ENCODE measurements around the gene BRPF1.

The BRPF1 gene

DNA sequence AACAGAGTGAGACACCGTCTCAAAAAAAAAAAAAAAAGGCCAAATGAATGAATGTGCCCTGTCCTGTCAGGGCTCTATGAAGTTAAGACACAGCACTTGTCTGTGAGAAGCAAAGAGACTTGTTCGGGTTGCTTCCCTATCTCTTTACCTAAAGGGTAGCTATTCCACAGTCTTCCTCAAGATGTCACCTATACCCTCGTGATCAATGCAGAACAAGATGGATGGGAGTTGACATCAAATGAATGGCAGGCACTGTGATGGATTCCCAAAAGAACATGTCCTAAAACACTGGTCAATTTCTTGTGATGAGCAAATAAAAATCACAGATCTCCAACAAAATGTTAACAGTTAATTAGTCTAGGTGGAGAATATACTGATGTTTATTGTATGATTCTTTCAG is 51.2 kb downstream of the BRPF1 start:
- H3K4me3 ChIP-seq (ENCODE audit: low read depth in 1 of 2, low read length in 2 of 2): no peak overlapping the region
- no peaks in the 10 kb centered on the region for H3K27me3 ChIP-seq (ENCODE audit: control insufficient read depth in 1 of 2, insufficient read depth in 2 of 2, low read length in 2 of 2)
- H3K9ac ChIP-seq (ENCODE audit: low read depth in 1 of 2, low read length in 2 of 2): no peak overlapping the region
- no peak overlapping the region for H3K27ac ChIP-seq (ENCODE audit: low read depth, low read length)
- H3K4me1 ChIP-seq (ENCODE audit: control insufficient read depth in 1 of 2, insufficient read depth in 2 of 2, low read length in 2 of 2): peaks cover 37 to 41% of the 10 kb centered on the region in 2 donors
- peaks cover 25 to 45% of the 10 kb centered on the region in 2 donors for H3K36me3 ChIP-seq (ENCODE audit: control insufficient read depth in 1 of 2, insufficient read depth in 2 of 2, low read length in 2 of 2)
- no peaks in the 10 kb centered on the region for H3K9me3 ChIP-seq (ENCODE audit: control insufficient read depth in 1 of 2, low read length in 2 of 2)

- Histone ChIP-seq H3K4me3 (ENCODE audit: low read depth in 1 of 2, low read length in 2 of 2) (no peak overlapping the region), H3K4me1 (ENCODE audit: control insufficient read depth in 1 of 2, insufficient read depth in 2 of 2, low read length in 2 of 2) (peaks cover 25 to 31% of the 10 kb centered on the region in 2 donors), H3K9me3 (ENCODE audit: control insufficient read depth in 1 of 2, low read length in 2 of 2) (no peaks in the 10 kb centered on the region), H3K27me3 (ENCODE audit: control insufficient read depth in 1 of 2, insufficient read depth in 2 of 2, low read length in 2 of 2) (no peaks in the 10 kb centered on the region), H3K36me3 (ENCODE audit: control insufficient read depth in 1 of 2, insufficient read depth in 2 of 2, low read length in 2 of 2) (peaks cover 25 to 49% of the 10 kb centered on the region in 2 donors), H3K9ac (ENCODE audit: low read depth in 1 of 2, low read length in 2 of 2) (no peak overlapping the region), H3K27ac (ENCODE audit: low read depth, low read length) (no peak overlapping the region)
Measured at GRCh38 chr3:9783954-9784353, 52.4 kb downstream of the BRPF1 start.

GRCh38 chr3:9784965-9785364 is 53.4 kb downstream of the BRPF1 start:
- Histone ChIP-seq H3K4me1 (ENCODE audit: control insufficient read depth in 1 of 2, insufficient read depth in 2 of 2, low read length in 2 of 2) (peaks cover 15 to 21% of the 10 kb centered on the region in 2 donors), H3K9me3 (ENCODE audit: control insufficient read depth in 1 of 2, low read length in 2 of 2) (no peaks in the 10 kb centered on the region), H3K4me3 (ENCODE audit: low read depth in 1 of 2, low read length in 2 of 2) (no peak overlapping the region), H3K27ac (ENCODE audit: low read depth, low read length) (no peak overlapping the region), H3K9ac (ENCODE audit: low read depth in 1 of 2, low read length in 2 of 2) (no peak overlapping the region), H3K36me3 (ENCODE audit: control insufficient read depth in 1 of 2, insufficient read depth in 2 of 2, low read length in 2 of 2) (peaks cover 29 to 53% of the 10 kb centered on the region in 2 donors), H3K27me3 (ENCODE audit: control insufficient read depth in 1 of 2, insufficient read depth in 2 of 2, low read length in 2 of 2) (no peaks in the 10 kb centered on the region)

- Histone ChIP-seq H3K4me1 (ENCODE audit: control insufficient read depth in 1 of 2, insufficient read depth in 2 of 2, low read length in 2 of 2) (peaks cover 9 to 18% of the 10 kb centered on the region in 2 donors), H3K9me3 (ENCODE audit: control insufficient read depth in 1 of 2, low read length in 2 of 2) (no peaks in the 10 kb centered on the region), H3K4me3 (ENCODE audit: low read depth in 1 of 2, low read length in 2 of 2) (no peak overlapping the region), H3K36me3 (ENCODE audit: control insufficient read depth in 1 of 2, insufficient read depth in 2 of 2, low read length in 2 of 2) (peaks cover 29 to 60% of the 10 kb centered on the region in 2 donors), H3K9ac (ENCODE audit: low read depth in 1 of 2, low read length in 2 of 2) (no peak overlapping the region), H3K27ac (ENCODE audit: low read depth, low read length) (no peak overlapping the region), H3K27me3 (ENCODE audit: control insufficient read depth in 1 of 2, insufficient read depth in 2 of 2, low read length in 2 of 2) (no peaks in the 10 kb centered on the region)
Measured at GRCh38 chr3:9785602-9786001, 54.1 kb downstream of the BRPF1 start.

DNA sequence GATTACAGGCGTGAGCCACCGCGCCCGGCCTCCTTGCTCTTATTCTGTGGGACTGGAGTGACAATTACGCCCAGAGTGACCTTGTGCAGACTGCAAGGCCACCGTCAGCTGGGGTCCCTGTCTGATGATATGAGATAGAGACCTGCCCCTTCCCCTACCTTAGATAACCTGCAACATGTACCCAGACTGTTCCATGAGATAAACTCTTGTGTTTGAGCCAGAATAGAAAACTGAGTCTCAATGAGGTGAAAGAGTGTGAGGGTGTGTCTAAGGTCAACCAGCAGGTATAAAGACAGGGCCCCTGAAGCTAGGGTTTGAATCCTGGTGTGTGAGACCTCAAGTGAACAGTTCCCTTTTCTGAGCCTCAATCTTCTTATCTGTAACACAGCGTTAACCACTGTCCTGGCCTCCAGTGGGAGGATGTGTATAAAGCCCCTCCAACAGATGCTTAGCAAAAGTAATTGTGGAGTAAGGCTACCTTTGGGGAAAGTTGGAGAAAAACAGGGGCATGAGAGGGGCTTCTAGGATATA is 54.7 kb downstream of the BRPF1 start:
- Histone ChIP-seq H3K4me3 (ENCODE audit: low read depth in 1 of 2, low read length in 2 of 2) (no peak overlapping the region), H3K27ac (ENCODE audit: low read depth, low read length) (no peak overlapping the region), H3K4me1 (ENCODE audit: control insufficient read depth in 1 of 2, insufficient read depth in 2 of 2, low read length in 2 of 2) (peaks cover 3 to 18% of the 10 kb centered on the region in 2 donors), H3K9ac (ENCODE audit: low read depth in 1 of 2, low read length in 2 of 2) (no peak overlapping the region), H3K9me3 (ENCODE audit: control insufficient read depth in 1 of 2, low read length in 2 of 2) (no peaks in the 10 kb centered on the region), H3K27me3 (ENCODE audit: control insufficient read depth in 1 of 2, insufficient read depth in 2 of 2, low read length in 2 of 2) (no peaks in the 10 kb centered on the region), H3K36me3 (ENCODE audit: control insufficient read depth in 1 of 2, insufficient read depth in 2 of 2, low read length in 2 of 2) (peaks cover 29 to 64% of the 10 kb centered on the region in 2 donors)

DNA sequence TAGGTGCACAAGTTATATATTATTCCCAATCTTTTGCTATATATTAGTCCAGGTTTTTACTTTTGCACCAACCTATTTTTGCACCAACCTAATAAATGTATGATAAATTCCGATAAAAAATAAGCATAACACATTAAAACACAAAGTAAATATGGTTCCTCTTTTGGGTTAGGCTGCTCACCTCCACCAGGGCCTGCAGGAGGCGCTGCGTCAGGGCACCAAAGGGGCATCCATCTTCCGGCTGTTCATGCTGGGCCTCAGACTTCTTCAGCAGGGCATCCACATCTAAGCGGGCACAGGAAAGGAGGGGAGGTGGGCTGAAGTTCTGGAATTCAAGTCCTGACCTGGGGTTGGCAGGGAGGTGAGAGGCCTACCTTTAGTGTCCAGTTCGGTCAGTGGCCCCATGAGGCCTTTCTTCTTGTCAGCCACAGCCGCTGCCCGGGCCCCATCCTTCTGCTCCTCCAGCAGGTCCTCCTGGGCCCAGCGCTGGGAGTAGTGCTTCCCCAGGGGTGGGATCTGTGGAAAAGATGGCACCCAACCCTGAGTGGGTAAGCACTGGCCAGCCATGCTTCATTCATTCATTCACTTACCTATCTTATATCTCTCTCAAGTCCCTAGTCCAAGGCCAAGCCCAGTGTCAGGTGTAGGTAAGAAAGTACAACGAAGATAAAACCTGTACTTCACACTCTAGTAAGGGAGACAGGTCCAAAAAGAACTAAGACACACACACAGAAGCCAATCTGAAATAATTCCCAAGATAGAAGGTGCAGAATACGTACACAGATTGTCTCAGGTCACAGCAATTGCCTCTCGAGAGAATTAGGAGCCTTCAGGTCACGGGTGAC is 55.5 kb downstream of the BRPF1 start:
- no peak overlapping the region for H3K4me3 ChIP-seq (ENCODE audit: low read depth in 1 of 2, low read length in 2 of 2)
- no peaks in the 10 kb centered on the region for H3K9me3 ChIP-seq (ENCODE audit: control insufficient read depth in 1 of 2, low read length in 2 of 2)
- H3K36me3 ChIP-seq (ENCODE audit: control insufficient read depth in 1 of 2, insufficient read depth in 2 of 2, low read length in 2 of 2): peaks cover 27 to 61% of the 10 kb centered on the region in 2 donors
- H3K27me3 ChIP-seq (ENCODE audit: control insufficient read depth in 1 of 2, insufficient read depth in 2 of 2, low read length in 2 of 2): no peaks in the 10 kb centered on the region
- H3K4me1 ChIP-seq (ENCODE audit: control insufficient read depth in 1 of 2, insufficient read depth in 2 of 2, low read length in 2 of 2): peaks cover 6 to 20% of the 10 kb centered on the region in 2 donors
- H3K27ac ChIP-seq (ENCODE audit: low read depth, low read length): no peak overlapping the region
- no peak overlapping the region for H3K9ac ChIP-seq (ENCODE audit: low read depth in 1 of 2, low read length in 2 of 2)

DNA sequence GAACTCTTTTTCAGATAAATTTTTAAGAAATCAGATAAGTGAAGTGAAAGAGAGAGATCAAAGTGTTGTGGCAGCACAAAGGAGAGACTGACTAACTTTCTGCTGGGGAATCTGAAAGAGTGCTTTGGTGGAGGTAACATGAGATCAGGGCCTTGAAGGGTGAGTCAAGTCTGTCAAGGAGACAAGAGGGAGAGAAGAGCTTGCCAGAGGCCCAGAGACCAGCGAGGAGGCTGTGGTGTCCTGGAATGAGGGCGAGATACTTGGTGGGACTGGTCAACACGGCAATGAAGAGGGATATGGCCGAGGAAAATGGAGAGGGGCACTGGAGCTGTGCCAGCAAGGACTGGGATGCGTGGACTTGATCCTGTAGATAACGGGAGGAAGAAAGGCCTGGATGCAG is 56.2 kb downstream of the BRPF1 start:
- H3K9me3 ChIP-seq (ENCODE audit: control insufficient read depth in 1 of 2, low read length in 2 of 2): no peaks in the 10 kb centered on the region
- H3K27me3 ChIP-seq (ENCODE audit: control insufficient read depth in 1 of 2, insufficient read depth in 2 of 2, low read length in 2 of 2): no peaks in the 10 kb centered on the region
- no peak overlapping the region for H3K9ac ChIP-seq (ENCODE audit: low read depth in 1 of 2, low read length in 2 of 2)
- H3K4me1 ChIP-seq (ENCODE audit: control insufficient read depth in 1 of 2, insufficient read depth in 2 of 2, low read length in 2 of 2): peaks cover 6 to 20% of the 10 kb centered on the region in 2 donors
- no peak overlapping the region for H3K27ac ChIP-seq (ENCODE audit: low read depth, low read length)
- H3K36me3 ChIP-seq (ENCODE audit: control insufficient read depth in 1 of 2, insufficient read depth in 2 of 2, low read length in 2 of 2): peaks cover 21 to 56% of the 10 kb centered on the region in 2 donors
- no peak overlapping the region for H3K4me3 ChIP-seq (ENCODE audit: low read depth in 1 of 2, low read length in 2 of 2)

GRCh38 chr3:9791127-9791526 is 59.6 kb downstream of the BRPF1 start:
- Histone ChIP-seq H3K36me3 (ENCODE audit: control insufficient read depth in 1 of 2, insufficient read depth in 2 of 2, low read length in 2 of 2) (peaks cover 17 to 48% of the 10 kb centered on the region in 2 donors), H3K4me1 (ENCODE audit: control insufficient read depth in 1 of 2, insufficient read depth in 2 of 2, low read length in 2 of 2) (peaks cover 17 to 35% of the 10 kb centered on the region in 2 donors), H3K27ac (ENCODE audit: low read depth, low read length) (no peak overlapping the region), H3K4me3 (ENCODE audit: low read depth in 1 of 2, low read length in 2 of 2) (peak overlapping the region in 1 of 2 donors; percentile 96), H3K27me3 (ENCODE audit: control insufficient read depth in 1 of 2, insufficient read depth in 2 of 2, low read length in 2 of 2) (no peaks in the 10 kb centered on the region), H3K9ac (ENCODE audit: low read depth in 1 of 2, low read length in 2 of 2) (peak overlapping the region in 1 of 2 donors; percentile 99), H3K9me3 (ENCODE audit: control insufficient read depth in 1 of 2, low read length in 2 of 2) (no peaks in the 10 kb centered on the region)

- Histone ChIP-seq H3K36me3 (ENCODE audit: control insufficient read depth in 1 of 2, insufficient read depth in 2 of 2, low read length in 2 of 2) (peaks cover 13 to 42% of the 10 kb centered on the region in 2 donors), H3K27me3 (ENCODE audit: control insufficient read depth in 1 of 2, insufficient read depth in 2 of 2, low read length in 2 of 2) (no peaks in the 10 kb centered on the region), H3K9ac (ENCODE audit: low read depth in 1 of 2, low read length in 2 of 2) (peak overlapping the region; percentile 94 to 99), H3K9me3 (ENCODE audit: control insufficient read depth in 1 of 2, low read length in 2 of 2) (no peaks in the 10 kb centered on the region), H3K4me1 (ENCODE audit: control insufficient read depth in 1 of 2, insufficient read depth in 2 of 2, low read length in 2 of 2) (peaks cover 17 to 35% of the 10 kb centered on the region in 2 donors), H3K4me3 (ENCODE audit: low read depth in 1 of 2, low read length in 2 of 2) (peak overlapping the region; percentile 92 to 96), H3K27ac (ENCODE audit: low read depth, low read length) (peak overlapping the region; percentile 93)
Measured at GRCh38 chr3:9791790-9792404, 60.4 kb downstream of the BRPF1 start.
